Activated naive CD8-positive, alpha-beta T cell treated with anti-CD3 and anti-CD28 coated beads, Interleukin-2, amount 10 ng/mL, durations not matched to agents 7 days and 5 days (primary cell): Measurements from ENCODE around the gene PODN. TPM values are rescaled to one million over a fixed set of nuclear protein-coding genes. Genes with fewer than 3 reads are reported as not detected.

Source experiments
- ATAC-seq: fragments of 150-1000 bp; cut with Tn5 transposase; one replicate; pipeline ENCODE4 v1.10.0; 2021; ENCODE audit warnings: low read depth, moderate library complexity
- POLR2A ChIA-PET: fragments of 350-600 bp; sonication (Branson Sonifier 250); formaldehyde crosslinking; loops from one replicate; lab custom pipeline; 2021; ENCODE audit warnings: antibody characterized with exemption; lab: Charles Lee
- DNase-seq: peaks from one replicate; pipeline ENCODE4 v3.0.0; 2021
- H3K27ac Mint-ChIP-seq: one replicate; pipeline ENCODE4 v1.8.0; 2022; ENCODE audit warnings: mild to moderate bottlenecking, mixed read lengths
- H3K27me3 Mint-ChIP-seq: one replicate; pipeline ENCODE4 v1.8.0; 2022; ENCODE audit warnings: mild to moderate bottlenecking, moderate library complexity, mixed read lengths
- H3K36me3 Mint-ChIP-seq: one replicate; pipeline ENCODE4 v1.8.0; 2021; ENCODE audit warnings: mild to moderate bottlenecking, mixed read lengths
- H3K4me1 Mint-ChIP-seq: one replicate; pipeline ENCODE4 v1.8.0; 2021; ENCODE audit warnings: mixed read lengths
- H3K4me3 Mint-ChIP-seq: one replicate; pipeline ENCODE4 v1.8.0; 2022; ENCODE audit warnings: mild to moderate bottlenecking, moderate library complexity, mixed read lengths
- H3K9me3 Mint-ChIP-seq: one replicate; pipeline ENCODE4 v1.8.0; 2021; ENCODE audit warnings: mixed read lengths
- total RNA-seq, 2 experiments: library from RNA; stranded (reverse); gene quantifications; one replicate each; pipeline ENCODE4 v1.2.3, GENCODE V29; 2021

PODN gene
- total RNA-seq, 2 experiments from 2014 or later = 0.14 TPM; not detected in 1

DNA sequence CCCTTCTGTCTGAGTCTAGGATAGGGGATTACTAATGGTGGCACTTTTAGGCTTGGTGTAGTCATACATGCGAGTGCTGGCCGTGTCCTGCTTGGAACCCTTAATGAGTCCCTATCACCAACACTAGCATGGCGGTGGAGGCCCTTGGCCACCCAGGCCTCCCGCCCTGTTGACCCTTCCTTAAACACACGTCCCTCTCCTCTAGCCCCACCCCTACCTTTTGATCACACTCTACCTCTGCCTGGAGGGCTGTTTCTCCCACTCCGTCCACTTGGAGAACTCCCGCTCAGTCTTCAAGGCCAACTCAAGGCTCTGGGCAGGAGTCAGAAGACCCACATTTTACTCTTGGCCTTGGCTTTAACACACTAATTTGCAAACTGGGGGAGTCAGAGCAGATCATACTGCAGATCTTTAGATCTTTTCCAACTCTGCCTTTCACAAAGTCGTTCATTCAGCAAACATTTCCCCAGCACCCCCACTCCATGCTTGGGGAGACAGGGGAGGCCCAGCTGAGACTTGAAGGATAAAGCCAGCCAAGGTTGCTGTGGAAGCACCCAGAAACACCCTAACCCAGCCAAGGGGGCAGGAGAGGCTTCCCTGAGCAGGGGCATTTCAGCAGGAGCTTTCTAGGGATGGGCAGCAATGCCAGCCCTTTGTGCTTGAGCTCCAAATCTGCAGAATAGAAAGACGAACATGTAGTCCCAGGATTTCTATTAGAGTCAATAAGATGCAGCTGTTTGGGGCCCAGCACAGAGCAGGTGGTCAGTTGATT lies 1.9 kb downstream of the PODN start:
- Mint-ChIP-seq H3K27me3 (peaks cover 52% of the 10 kb centered on the region), H3K4me3 (no peak overlapping the region)

GRCh38 chr1:53065391-53065790 lies 3.4 kb downstream of the PODN start:
- H3K4me3 Mint-ChIP-seq = no peak overlapping the region
- DNase-seq (no peak), ATAC-seq (no peak)
- no peak overlapping the region for H3K27ac Mint-ChIP-seq
- H3K9me3 Mint-ChIP-seq = no peaks in the 10 kb centered on the region
- H3K27me3 Mint-ChIP-seq = peaks cover 39% of the 10 kb centered on the region
- H3K4me1 Mint-ChIP-seq = no peaks in the 10 kb centered on the region
- no peaks in the 10 kb centered on the region for H3K36me3 Mint-ChIP-seq
- POLR2A ChIA-PET = no interaction called here

More for the DNA sequence above, 1.9 kb downstream of the PODN start:
- Mint-ChIP-seq H3K36me3 (no peaks in the 10 kb centered on the region), H3K4me1 (no peaks in the 10 kb centered on the region), H3K9me3 (no peaks in the 10 kb centered on the region), H3K27ac (no peak overlapping the region)
- POLR2A ChIA-PET = no interaction called here
- ATAC-seq (no peak), DNase-seq (no peak)

GRCh38 chr1:53066488-53066887 lies 4.5 kb downstream of the PODN start:
- POLR2A ChIA-PET = no interaction called here
- peaks cover 28% of the 10 kb centered on the region for H3K27me3 Mint-ChIP-seq
- DNase-seq (no peak), ATAC-seq (no peak)
- H3K4me1 Mint-ChIP-seq = no peaks in the 10 kb centered on the region
- H3K36me3 Mint-ChIP-seq = no peaks in the 10 kb centered on the region
- no peak overlapping the region for H3K27ac Mint-ChIP-seq
- no peak overlapping the region for H3K4me3 Mint-ChIP-seq
- H3K9me3 Mint-ChIP-seq = no peaks in the 10 kb centered on the region

DNA sequence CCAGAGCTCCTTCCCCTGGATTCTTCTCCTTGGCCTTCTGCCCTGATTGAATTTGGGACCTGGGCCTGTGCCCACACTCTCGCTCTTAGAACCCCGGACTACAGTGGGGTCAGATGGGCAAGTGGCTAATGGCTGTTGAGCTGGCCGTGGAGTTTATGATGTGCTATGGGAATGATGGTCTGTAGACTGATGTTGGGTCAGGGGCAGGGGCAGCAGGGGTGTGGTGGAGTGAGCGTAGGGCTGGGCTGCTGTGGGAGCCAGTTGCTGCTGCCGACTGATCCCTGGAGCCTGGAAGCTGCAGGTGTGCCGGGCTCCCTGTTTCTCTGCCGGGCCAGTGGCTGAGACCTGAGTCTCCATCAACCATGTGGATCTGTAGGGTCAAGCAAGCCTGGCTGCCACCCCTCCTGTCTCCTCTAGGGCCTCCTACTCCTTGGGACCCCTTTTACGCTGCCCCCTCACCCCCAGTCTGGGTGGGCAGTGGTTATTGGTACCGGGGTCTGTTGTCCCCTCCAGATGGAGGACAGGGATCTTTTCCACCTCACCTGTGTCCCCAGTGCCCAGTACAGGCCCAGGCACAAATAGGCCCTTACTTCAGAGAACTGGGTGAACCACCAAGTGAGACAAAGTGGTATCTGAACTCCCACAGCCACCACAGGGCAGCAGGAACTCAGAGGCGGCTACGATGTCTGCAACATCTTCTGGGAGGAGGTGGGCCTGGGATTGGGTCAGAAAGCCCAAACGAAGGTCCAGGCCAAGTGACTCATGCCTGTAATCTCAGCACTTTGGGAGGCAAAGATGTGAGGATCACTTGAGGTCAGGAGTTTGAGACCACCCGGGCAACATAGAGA lies 5.1 kb downstream of the PODN start:
- POLR2A ChIA-PET = interaction anchor here (0.6 to 0.9 kb wide), 2 partner anchors 145 to 704 kb away, joined by 3 to 4 read pairs; partner anchors contain the start of gene ECHDC2
- no peak overlapping the region for H3K27ac Mint-ChIP-seq
- ATAC-seq (no peak), DNase-seq (no peak)
- no peaks in the 10 kb centered on the region for H3K9me3 Mint-ChIP-seq
- peaks cover 25% of the 10 kb centered on the region for H3K27me3 Mint-ChIP-seq
- no peak overlapping the region for H3K4me3 Mint-ChIP-seq
- no peaks in the 10 kb centered on the region for H3K36me3 Mint-ChIP-seq
- H3K4me1 Mint-ChIP-seq = no peaks in the 10 kb centered on the region

GRCh38 chr1:53067886-53068285 lies 5.9 kb downstream of the PODN start:
- DNase-seq = no peak
- H3K27ac Mint-ChIP-seq = no peak overlapping the region
- POLR2A ChIA-PET = interaction anchor here (0.6 to 0.9 kb wide), 2 partner anchors 146 to 704 kb away, joined by 3 to 4 read pairs; partner anchors contain the start of gene ECHDC2
- no peaks in the 10 kb centered on the region for H3K36me3 Mint-ChIP-seq
- peaks cover 22% of the 10 kb centered on the region for H3K27me3 Mint-ChIP-seq
- no peak for ATAC-seq
- no peak overlapping the region for H3K4me3 Mint-ChIP-seq
- no peaks in the 10 kb centered on the region for H3K9me3 Mint-ChIP-seq
- no peaks in the 10 kb centered on the region for H3K4me1 Mint-ChIP-seq

DNA sequence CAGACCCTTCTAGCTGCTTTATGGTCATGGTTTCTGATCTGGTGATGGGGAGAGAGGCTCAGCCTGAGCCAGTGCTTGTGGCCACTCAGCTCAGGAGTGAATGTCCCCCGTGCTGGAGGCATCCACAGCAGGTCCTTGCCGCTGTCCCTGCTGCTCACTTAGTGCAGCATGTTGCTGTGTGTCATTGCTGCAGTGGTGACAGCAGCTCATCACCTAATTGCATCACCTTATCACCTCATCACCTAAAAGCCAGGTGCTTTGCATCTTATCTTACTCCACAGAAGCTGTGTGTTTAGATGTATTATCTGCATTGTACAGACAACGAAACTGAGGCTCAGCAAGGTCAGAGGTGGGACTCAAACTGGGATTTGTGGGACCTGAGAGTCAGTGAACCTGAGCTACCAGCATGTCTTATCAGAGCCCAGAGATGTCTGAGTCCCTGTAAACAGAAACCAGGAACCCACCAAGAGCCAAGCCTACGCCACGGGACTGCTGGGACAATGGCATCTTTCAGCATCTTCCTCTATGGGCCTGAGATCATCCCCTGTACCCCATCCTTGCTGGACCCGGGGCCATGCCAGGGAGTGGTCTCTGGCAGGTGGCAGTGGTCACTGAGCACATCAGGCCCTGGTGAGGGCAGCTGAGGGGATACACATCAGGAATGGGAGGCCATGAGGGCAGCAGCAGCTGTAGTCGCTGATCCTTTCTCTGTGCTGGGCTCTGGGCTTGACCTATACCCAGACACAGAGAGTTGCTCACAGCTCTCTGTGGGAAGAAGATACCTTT lies 6.5 kb downstream of the PODN start:
- POLR2A ChIA-PET = interaction anchor here (0.9 kb wide), 1 partner anchor 147 kb away, joined by 3 read pairs; the partner anchor contains the start of gene ECHDC2
- H3K4me3 Mint-ChIP-seq = no peak overlapping the region
- no peak overlapping the region for H3K27ac Mint-ChIP-seq
- no peaks in the 10 kb centered on the region for H3K4me1 Mint-ChIP-seq
- peaks cover 16% of the 10 kb centered on the region for H3K27me3 Mint-ChIP-seq
- ATAC-seq = no peak
- no peak for DNase-seq
- H3K36me3 Mint-ChIP-seq = no peaks in the 10 kb centered on the region
- H3K9me3 Mint-ChIP-seq = no peaks in the 10 kb centered on the region

DNA sequence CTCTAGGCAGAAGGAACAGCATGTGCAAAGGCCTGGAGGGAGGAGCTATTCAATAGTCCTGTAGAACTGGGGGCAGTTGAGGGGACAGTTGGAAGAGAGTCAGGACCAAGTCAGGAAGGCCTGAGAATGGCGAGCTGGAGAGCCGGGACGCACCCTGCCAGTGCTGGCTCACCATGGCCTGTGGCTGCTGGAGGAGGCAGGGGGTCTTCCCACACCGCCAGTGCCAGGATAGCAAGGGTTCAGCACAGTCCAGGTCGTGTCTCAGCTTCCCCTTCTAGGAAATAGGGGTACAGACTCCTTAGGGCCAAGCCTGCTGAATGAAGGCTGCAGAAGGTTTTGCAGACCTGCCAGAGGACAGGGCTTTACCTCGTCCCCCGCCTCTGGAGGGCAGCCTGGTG lies 7.3 kb downstream of the PODN start:
- Mint-ChIP-seq H3K9me3 (no peaks in the 10 kb centered on the region), H3K27ac (no peak overlapping the region), H3K4me1 (no peaks in the 10 kb centered on the region), H3K4me3 (no peak overlapping the region), H3K27me3 (peaks cover 8% of the 10 kb centered on the region), H3K36me3 (no peaks in the 10 kb centered on the region)
- ATAC-seq (no peak), DNase-seq (peak; percentile 15)
- POLR2A ChIA-PET = no interaction called here

DNA sequence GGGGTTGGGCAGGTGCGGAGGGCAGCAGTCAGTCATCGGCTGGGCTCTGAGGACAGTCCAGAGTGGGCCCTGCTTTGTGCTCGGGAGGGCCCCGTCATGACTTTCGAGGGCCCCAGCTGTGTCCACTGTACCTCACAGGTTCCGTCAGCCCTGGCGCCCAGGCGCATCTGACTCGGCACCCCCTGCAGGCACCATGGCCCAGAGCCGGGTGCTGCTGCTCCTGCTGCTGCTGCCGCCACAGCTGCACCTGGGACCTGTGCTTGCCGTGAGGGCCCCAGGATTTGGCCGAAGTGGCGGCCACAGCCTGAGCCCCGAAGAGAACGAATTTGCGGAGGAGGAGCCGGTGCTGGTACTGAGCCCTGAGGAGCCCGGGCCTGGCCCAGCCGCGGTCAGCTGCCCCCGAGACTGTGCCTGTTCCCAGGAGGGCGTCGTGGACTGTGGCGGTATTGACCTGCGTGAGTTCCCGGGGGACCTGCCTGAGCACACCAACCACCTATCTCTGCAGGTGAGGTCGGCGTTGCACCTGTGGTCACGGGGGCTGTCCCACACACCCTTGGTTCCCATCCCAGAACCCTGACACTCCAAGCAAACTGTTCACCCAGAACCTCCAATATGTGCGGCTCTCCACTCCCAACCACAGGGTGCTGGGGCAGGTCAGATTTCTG lies 7.8 kb downstream of the PODN start:
- H3K9me3 Mint-ChIP-seq = no peaks in the 10 kb centered on the region
- no peak for ATAC-seq
- DNase-seq = peak; percentile 17
- no peaks in the 10 kb centered on the region for H3K4me1 Mint-ChIP-seq
- peaks cover 4% of the 10 kb centered on the region for H3K27me3 Mint-ChIP-seq
- no peaks in the 10 kb centered on the region for H3K36me3 Mint-ChIP-seq
- no peak overlapping the region for H3K27ac Mint-ChIP-seq
- H3K4me3 Mint-ChIP-seq = no peak overlapping the region
- POLR2A ChIA-PET = no interaction called here

DNA sequence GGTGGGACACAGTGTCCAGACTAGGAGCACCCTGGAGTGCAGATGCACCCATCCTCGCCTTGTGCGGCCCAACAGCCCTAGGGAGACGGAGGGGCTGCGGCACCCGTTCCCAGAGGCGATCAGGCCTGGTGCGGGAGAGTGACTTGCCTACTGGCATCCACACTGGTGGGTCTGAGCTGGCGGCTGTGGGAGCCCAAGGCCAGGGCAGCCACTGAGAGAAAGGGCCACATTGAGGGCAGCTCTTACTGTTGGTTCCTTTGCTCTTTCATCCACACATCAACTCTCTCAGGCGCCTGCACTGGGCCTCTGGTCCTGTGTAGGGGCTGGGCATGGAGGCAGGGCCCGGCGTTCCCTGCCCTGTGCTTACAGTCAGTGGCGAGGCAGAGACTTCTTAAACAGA lies 8.6 kb downstream of the PODN start:
- ATAC-seq (no peak), DNase-seq (peak; percentile 15)
- POLR2A ChIA-PET = no interaction called here
- Mint-ChIP-seq H3K36me3 (no peaks in the 10 kb centered on the region), H3K9me3 (no peaks in the 10 kb centered on the region), H3K27me3 (no peaks in the 10 kb centered on the region), H3K4me1 (no peaks in the 10 kb centered on the region), H3K27ac (no peak overlapping the region), H3K4me3 (no peak overlapping the region)

GRCh38 chr1:53071167-53071865 lies 9.3 kb downstream of the PODN start:
- Mint-ChIP-seq H3K27ac (no peak overlapping the region), H3K36me3 (no peaks in the 10 kb centered on the region), H3K4me1 (no peaks in the 10 kb centered on the region), H3K4me3 (no peak overlapping the region), H3K27me3 (no peaks in the 10 kb centered on the region), H3K9me3 (no peaks in the 10 kb centered on the region)
- ATAC-seq = no peak
- POLR2A ChIA-PET = no interaction called here
- peak; percentile 24 for DNase-seq

- DNase-seq (no peak), ATAC-seq (no peak)
- POLR2A ChIA-PET = no interaction called here
- Mint-ChIP-seq H3K27ac (no peak overlapping the region), H3K4me3 (no peak overlapping the region), H3K27me3 (no peaks in the 10 kb centered on the region), H3K4me1 (no peaks in the 10 kb centered on the region), H3K36me3 (no peaks in the 10 kb centered on the region), H3K9me3 (no peaks in the 10 kb centered on the region)
Measured at GRCh38 chr1:53071915-53072314, 9.9 kb downstream of the PODN start.

GRCh38 chr1:53073287-53073686 lies 11.3 kb downstream of the PODN start:
- Mint-ChIP-seq H3K27me3 (no peaks in the 10 kb centered on the region), H3K9me3 (no peaks in the 10 kb centered on the region), H3K4me3 (no peak overlapping the region), H3K4me1 (no peaks in the 10 kb centered on the region), H3K27ac (no peak overlapping the region), H3K36me3 (no peaks in the 10 kb centered on the region)
- DNase-seq (no peak), ATAC-seq (no peak)
- POLR2A ChIA-PET = no interaction called here
